HepG2 (cell line): ENCODE results near the gene C11orf86.

ENCODE experiments used
- CTCF ChIP-seq: sonication (generic); formaldehyde crosslinking; IDR thresholded peaks from 2 replicates; pipeline ENCODE4 v1.5.0; 2020; ENCODE audit warnings: mild to moderate bottlenecking, missing genetic modification reagents, moderate library complexity
- KDM5A ChIP-seq: fragments of 200-600 bp; sonication (generic); IDR thresholded peaks from 2 replicates; pipeline ENCODE4 v1.7.0; 2018; ENCODE audit warnings: antibody characterized with exemption, mild to moderate bottlenecking, low read length, borderline replicate concordance
- NCOA1 ChIP-seq: sonication (generic); formaldehyde crosslinking; IDR thresholded peaks from 2 replicates; pipeline ENCODE4 v1.9.0; 2021; ENCODE audit warnings: missing genetic modification reagents
- PHF20 ChIP-seq: sonication (generic); formaldehyde crosslinking; IDR thresholded peaks from 2 replicates; pipeline ENCODE4 v1.5.0; 2020; ENCODE audit warnings: mild to moderate bottlenecking, missing genetic modification reagents
- PHF8 ChIP-seq: sonication (generic); formaldehyde crosslinking; IDR thresholded peaks from 2 replicates; pipeline ENCODE4 v1.5.0; 2020; ENCODE audit warnings: missing genetic modification reagents
- SNRNP70 ChIP-seq: fragments of 200-400 bp; formaldehyde crosslinking; IDR thresholded peaks from 2 replicates; pipeline ENCODE4 v1.6.1; 2017; ENCODE audit warnings: mild to moderate bottlenecking, low read depth, low read length, moderate library complexity
- TBL1XR1 ChIP-seq: fragments of 150-350 bp; IDR thresholded peaks from 2 replicates; pipeline ENCODE4 v1.6.1; 2014; ENCODE audit warnings: borderline replicate concordance, low read length; ENCODE audit not compliant: partially characterized antibody
- USF2 ChIP-seq, 2 experiments: sonication (generic) in 1 of 2; formaldehyde crosslinking in 1 of 2; IDR thresholded peaks; 2 replicates each; pipeline versions ENCODE4 v1.5.1 to v1.6.1; 2011 to 2020; ENCODE audit warnings: borderline replicate concordance in 1 of 2, low read depth in 1 of 2, low read length in 1 of 2, mild to moderate bottlenecking in 1 of 2, missing genetic modification reagents in 1 of 2, moderate library complexity in 1 of 2
- ZBTB33 ChIP-seq: sonication (generic); formaldehyde crosslinking; IDR thresholded peaks from 2 replicates; pipeline ENCODE4 v1.4.0; 2020; ENCODE audit warnings: missing genetic modification reagents
- ZNF562 ChIP-seq: sonication (generic); formaldehyde crosslinking; IDR thresholded peaks from 2 replicates; pipeline ENCODE4 v1.8.0; 2022; ENCODE audit warnings: missing genetic modification reagents, borderline replicate concordance
- ZNF644 ChIP-seq: IDR thresholded peaks from 2 replicates; pipeline ENCODE4 v1.6.1; 2016; ENCODE audit warnings: low read depth
- ZNF776 ChIP-seq: sonication (generic); formaldehyde crosslinking; IDR thresholded peaks from 2 replicates; pipeline ENCODE4 v1.4.0; 2020; ENCODE audit warnings: mild to moderate bottlenecking, missing genetic modification reagents

GRCh38 chr11:66953081-66953833 is 21.8 kb upstream of the C11orf86 start:
- TF ChIP-seq CTCF (CRISPR knock-in tag) (no peak), ZBTB33 (CRISPR knock-in tag) (no peak), TBL1XR1 (no peak), KDM5A (no peak), PHF20 (CRISPR knock-in tag) (no peak), ZNF644 (CRISPR knock-in tag) (no peak), NCOA1 (CRISPR knock-in tag) (no peak), PHF8 (CRISPR knock-in tag) (no peak), SNRNP70 (no peak), USF2 (IDR thresholded peaks at IDR 0.05; ENCODE audit: low read depth, low read length) (no peak), USF2 (CRISPR knock-in tag; IDR thresholded peaks at IDR 0.05; ENCODE audit: borderline replicate concordance) (no peak), ZNF562 (CRISPR knock-in tag) (no peak), ZNF776 (CRISPR knock-in tag) (no peak)
